NOMO-1 (cell line): ENCODE measurements around the gene AUNIP.
A peak's percentile ranks its signal among the peaks of the same experiment; 100 is the strongest.

Experiments
- DNase-seq, 2 experiments: peaks; one replicate each; lab custom pipeline; 2025; ENCODE audit not compliant: unreplicated experiment in 2 of 2; lab: John Stamatoyannopoulos, UW

Gene AUNIP

GRCh38 chr1:25833158-25833557 is 26.1 kb downstream of the AUNIP start:
- no peak for DNase-seq

- no peak for DNase-seq
These were observed 26.8 kb downstream of the AUNIP start for GRCh38 chr1:25832336-25833037.

- peak in 1 of 2 experiments; percentile 17 for DNase-seq
These were observed 27.6 kb downstream of the AUNIP start for GRCh38 chr1:25831569-25832196.

- no peak for DNase-seq
These were observed 30.2 kb downstream of the AUNIP start for GRCh38 chr1:25829046-25829445.

- no peak for DNase-seq
These were observed 30.8 kb downstream of the AUNIP start for GRCh38 chr1:25828491-25828890.

DNA sequence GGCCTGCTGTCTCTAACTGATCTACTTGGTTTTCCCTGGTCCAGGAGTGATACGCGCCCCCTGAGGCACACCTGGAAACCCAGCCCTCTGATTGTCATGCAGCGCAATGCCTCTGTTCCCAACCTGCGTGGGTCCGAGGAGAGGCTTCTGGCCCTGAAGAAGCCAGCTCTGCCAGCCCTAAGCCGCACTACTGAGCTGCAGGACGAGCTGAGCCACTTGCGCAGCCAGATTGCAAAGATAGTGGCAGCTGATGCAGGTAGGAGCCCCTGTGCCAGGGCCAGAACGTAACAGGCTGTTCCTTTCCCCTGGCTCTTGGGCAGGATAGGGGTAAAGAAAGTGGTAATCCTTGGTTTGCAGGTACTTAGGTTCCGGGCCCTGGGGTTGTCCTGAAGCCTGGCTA is 32.7 kb downstream of the AUNIP start:
- no peak for DNase-seq

- DNase-seq, result no peak
These were observed 33.7 kb downstream of the AUNIP start for GRCh38 chr1:25825605-25826004.

DNA sequence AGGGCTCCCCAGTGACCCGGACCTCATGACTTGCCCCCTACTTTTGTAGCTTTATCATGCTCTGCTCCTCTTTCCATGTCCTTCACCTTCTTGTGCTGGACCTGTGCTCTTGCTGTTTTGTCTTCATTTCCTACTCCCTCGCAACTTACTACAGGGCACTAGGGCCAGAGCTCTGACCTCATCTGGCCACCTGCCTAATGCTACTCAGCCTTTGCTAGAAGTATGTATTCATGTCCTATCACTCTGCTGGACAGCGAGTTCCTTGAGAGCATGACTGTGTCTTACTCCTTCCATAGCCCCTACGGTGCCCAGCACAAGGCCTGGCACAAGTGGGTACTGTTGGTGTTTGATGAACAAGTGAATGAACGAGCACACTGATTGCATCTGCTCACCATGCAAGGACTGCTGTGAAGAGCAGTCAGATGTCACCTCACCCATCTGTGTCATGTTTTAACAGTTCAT is 37.6 kb downstream of the AUNIP start:
- DNase-seq, result no peak

GRCh38 chr1:25821112-25821476 is 38.2 kb downstream of the AUNIP start:
- peak in 1 of 2 experiments; percentile 34 for DNase-seq

- peak; percentile 63 to 73 for DNase-seq
These were observed 38.8 kb downstream of the AUNIP start for GRCh38 chr1:25820247-25821111.

- DNase-seq, result peak; percentile 72 to 85
These were observed 39.6 kb downstream of the AUNIP start, which contains the start of gene MTFR1L for GRCh38 chr1:25819491-25820246. Gene MTFR1L, plus strand, starts transcription at chr1:25819954. Its CDS starts 3,151 bp downstream, at chr1:25823105.

DNA sequence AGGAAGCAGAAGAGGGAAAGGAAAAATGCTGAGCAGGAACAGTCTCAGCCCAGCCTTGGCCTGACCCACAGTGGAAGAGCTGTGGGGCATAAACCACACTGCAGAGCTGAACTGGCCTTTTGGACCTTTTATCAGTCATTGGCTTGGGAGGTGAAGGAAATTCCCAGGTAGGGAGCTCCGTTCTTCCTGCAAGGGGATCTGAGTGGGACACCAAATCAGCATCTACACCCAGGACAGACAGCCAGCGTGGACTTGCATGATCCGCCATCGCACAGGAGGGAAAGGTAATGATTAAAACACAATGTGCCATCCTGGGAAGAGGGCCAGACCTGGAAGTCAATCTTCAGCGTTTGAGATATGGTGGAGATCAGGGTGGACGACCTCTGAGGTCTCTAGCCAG is 40.7 kb downstream of the AUNIP start:
- no peak for DNase-seq

GRCh38 chr1:25817840-25818501 is 41.3 kb downstream of the AUNIP start:
- no peak for DNase-seq

DNA sequence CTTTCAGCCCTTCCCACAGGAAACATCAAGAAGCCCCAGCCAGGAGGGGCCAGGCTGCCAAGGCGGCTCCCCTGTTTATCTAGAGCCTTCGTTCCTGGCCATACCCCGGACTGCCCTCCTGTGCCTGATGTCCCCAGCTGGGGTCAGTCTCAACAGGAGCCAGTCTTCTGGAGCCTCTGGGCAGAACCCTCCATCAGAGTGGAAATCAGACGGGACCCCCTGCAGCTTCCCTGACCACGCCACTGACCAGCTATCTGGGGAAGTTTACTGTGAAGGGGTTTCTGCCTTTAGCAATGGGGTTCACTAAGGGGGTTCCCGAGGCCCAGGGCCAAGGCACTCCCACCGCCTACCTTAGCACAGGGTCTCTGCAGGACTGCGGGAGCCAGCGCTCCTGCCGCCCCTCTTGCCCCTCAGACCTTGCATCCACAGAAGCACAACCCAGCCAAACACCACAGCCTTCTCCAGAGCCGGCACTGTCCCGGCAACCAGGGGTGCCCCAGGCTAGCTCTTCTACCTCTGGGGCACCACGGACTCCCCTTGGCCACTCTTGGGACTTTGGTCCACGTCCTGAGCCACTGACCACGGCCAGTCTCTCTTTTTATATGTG is 43.0 kb downstream of the AUNIP start:
- DNase-seq, result no peak

GRCh38 chr1:25815208-25816111 is 43.8 kb downstream of the AUNIP start:
- no peak for DNase-seq

DNA sequence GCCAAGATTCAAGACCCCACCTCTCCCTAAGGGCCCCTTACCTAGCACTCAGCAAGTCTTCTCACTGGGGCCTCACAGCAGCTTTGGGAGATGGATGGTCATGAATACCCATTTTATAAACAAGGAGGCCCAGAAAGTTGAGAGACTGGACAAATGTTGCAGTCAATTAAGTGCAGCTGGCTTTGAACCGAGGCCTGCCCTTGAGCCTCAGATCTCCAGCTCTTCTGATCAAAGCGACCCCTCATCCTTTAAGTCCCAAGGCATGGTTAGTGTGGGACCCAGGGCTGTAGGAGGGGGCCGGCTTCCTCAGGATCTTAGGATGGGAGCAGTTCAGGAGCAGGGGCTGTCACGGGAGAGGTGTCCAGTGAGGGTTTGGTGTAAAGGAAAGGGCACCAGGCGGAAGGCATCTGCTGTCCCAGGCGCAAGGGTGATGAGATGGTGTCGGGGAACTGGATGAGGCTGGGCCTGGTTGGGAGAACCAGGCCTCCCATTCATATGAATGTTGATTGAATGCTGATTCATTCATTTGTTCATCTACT is 44.6 kb downstream of the AUNIP start:
- DNase-seq, result no peak

- DNase-seq, result no peak
These were observed 45.4 kb downstream of the AUNIP start for GRCh38 chr1:25813734-25814471.
